Panc1 (cell line): ENCODE measurements around the gene ARHGEF3.

ENCODE experiments used
- POLR2AphosphoS5 ChIP-seq: IDR thresholded peaks from 2 replicates; pipeline ENCODE4 v1.6.1; 2012; ENCODE audit warnings: mild to moderate bottlenecking, low read depth, low read length, moderate library complexity
- TF ChIP-seq, protein P1 (sequence below): fragments of 450-650 bp; IDR thresholded peaks from 2 replicates; pipeline ENCODE4 v1.5.1; 2017; ENCODE audit warnings: mild to moderate bottlenecking

- TF ChIP-seq, protein P1, sequence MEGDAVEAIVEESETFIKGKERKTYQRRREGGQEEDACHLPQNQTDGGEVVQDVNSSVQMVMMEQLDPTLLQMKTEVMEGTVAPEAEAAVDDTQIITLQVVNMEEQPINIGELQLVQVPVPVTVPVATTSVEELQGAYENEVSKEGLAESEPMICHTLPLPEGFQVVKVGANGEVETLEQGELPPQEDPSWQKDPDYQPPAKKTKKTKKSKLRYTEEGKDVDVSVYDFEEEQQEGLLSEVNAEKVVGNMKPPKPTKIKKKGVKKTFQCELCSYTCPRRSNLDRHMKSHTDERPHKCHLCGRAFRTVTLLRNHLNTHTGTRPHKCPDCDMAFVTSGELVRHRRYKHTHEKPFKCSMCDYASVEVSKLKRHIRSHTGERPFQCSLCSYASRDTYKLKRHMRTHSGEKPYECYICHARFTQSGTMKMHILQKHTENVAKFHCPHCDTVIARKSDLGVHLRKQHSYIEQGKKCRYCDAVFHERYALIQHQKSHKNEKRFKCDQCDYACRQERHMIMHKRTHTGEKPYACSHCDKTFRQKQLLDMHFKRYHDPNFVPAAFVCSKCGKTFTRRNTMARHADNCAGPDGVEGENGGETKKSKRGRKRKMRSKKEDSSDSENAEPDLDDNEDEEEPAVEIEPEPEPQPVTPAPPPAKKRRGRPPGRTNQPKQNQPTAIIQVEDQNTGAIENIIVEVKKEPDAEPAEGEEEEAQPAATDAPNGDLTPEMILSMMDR: no peak
- no peak for TF ChIP-seq POLR2AphosphoS5
These were observed 112.4 kb downstream of the ARHGEF3 start for GRCh38 chr3:56689303-56689702.
